ENCODE data around the gene EIF1. TPM values are rescaled to one million over a fixed set of nuclear protein-coding genes. Genes with fewer than 3 reads are reported as not detected.
"Not testable (repeated sequence)": the region's sequence is repeated elsewhere in the genome, so short reads cannot be mapped to it uniquely, and the experiment has no call there.

The EIF1 gene
- total RNA-seq, 1 donor from 2014 or later = 1,088 TPM

GRCh38 chr17:41667280-41668041 lies 21.2 kb upstream of the EIF1 start:
- Mint-ChIP-seq H3K36me3 (ENCODE audit: unreplicated experiment) (no peaks in the 10 kb centered on the region), H3K9me3 (ENCODE audit: unreplicated experiment) (peaks cover 10% of the 10 kb centered on the region), H3K27me3 (ENCODE audit: unreplicated experiment) (peaks cover 7% of the 10 kb centered on the region), H3K4me3 (ENCODE audit: unreplicated experiment) (peak overlapping the region; percentile 85), H3K4me1 (ENCODE audit: low read depth, unreplicated experiment) (peaks cover 5% of the 10 kb centered on the region), H3K27ac (ENCODE audit: unreplicated experiment) (no peak overlapping the region)
- no peak for TF ChIP-seq CTCF (IDR thresholded peaks at IDR 0.05; ENCODE audit: partially characterized antibody, unreplicated experiment)
- DNase-seq = no peak

GRCh38 chr17:41672153-41672552 lies 16.5 kb upstream of the EIF1 start:
- DNase-seq = no peak
- Mint-ChIP-seq H3K4me1 (ENCODE audit: low read depth, unreplicated experiment) (peaks cover 4% of the 10 kb centered on the region), H3K4me3 (ENCODE audit: unreplicated experiment) (no peak overlapping the region), H3K27me3 (ENCODE audit: unreplicated experiment) (peaks cover 3% of the 10 kb centered on the region), H3K9me3 (ENCODE audit: unreplicated experiment) (peaks cover 1% of the 10 kb centered on the region), H3K27ac (ENCODE audit: unreplicated experiment) (no peak overlapping the region), H3K36me3 (ENCODE audit: unreplicated experiment) (no peaks in the 10 kb centered on the region)
- no peak for TF ChIP-seq CTCF (IDR thresholded peaks at IDR 0.05; ENCODE audit: partially characterized antibody, unreplicated experiment)

- H3K27ac Mint-ChIP-seq (ENCODE audit: unreplicated experiment) = not testable (repeated sequence)
Measured at GRCh38 chr17:41675157-41676057, 13.3 kb upstream of the EIF1 start.

GRCh38 chr17:41676058-41676419 lies 12.6 kb upstream of the EIF1 start:
- peaks cover 11% of the 10 kb centered on the region for H3K4me1 Mint-ChIP-seq (ENCODE audit: low read depth, unreplicated experiment)
- no peak overlapping the region for H3K27ac Mint-ChIP-seq (ENCODE audit: unreplicated experiment)
- no peak overlapping the region for H3K4me3 Mint-ChIP-seq (ENCODE audit: unreplicated experiment)

More at GRCh38 chr17:41675157-41676057, 13.3 kb upstream of the EIF1 start:
- H3K9me3 Mint-ChIP-seq (ENCODE audit: unreplicated experiment); H3K36me3 Mint-ChIP-seq (ENCODE audit: unreplicated experiment); H3K27me3 Mint-ChIP-seq (ENCODE audit: unreplicated experiment); DNase-seq; H3K4me1 Mint-ChIP-seq (ENCODE audit: low read depth, unreplicated experiment); H3K4me3 Mint-ChIP-seq (ENCODE audit: unreplicated experiment): not testable (repeated sequence)

More at GRCh38 chr17:41676058-41676419, 12.6 kb upstream of the EIF1 start:
- no peak for DNase-seq
- peaks cover 6% of the 10 kb centered on the region for H3K9me3 Mint-ChIP-seq (ENCODE audit: unreplicated experiment)
- H3K36me3 Mint-ChIP-seq (ENCODE audit: unreplicated experiment) = peaks cover 6% of the 10 kb centered on the region
- TF ChIP-seq CTCF (IDR thresholded peaks at IDR 0.05; ENCODE audit: partially characterized antibody, unreplicated experiment) = no peak
- H3K27me3 Mint-ChIP-seq (ENCODE audit: unreplicated experiment) = peaks cover 9% of the 10 kb centered on the region

All from glutamatergic neuron (in vitro differentiated cells).